ENCODE measurements around the gene NEXMIF.

Gene NEXMIF

DNA sequence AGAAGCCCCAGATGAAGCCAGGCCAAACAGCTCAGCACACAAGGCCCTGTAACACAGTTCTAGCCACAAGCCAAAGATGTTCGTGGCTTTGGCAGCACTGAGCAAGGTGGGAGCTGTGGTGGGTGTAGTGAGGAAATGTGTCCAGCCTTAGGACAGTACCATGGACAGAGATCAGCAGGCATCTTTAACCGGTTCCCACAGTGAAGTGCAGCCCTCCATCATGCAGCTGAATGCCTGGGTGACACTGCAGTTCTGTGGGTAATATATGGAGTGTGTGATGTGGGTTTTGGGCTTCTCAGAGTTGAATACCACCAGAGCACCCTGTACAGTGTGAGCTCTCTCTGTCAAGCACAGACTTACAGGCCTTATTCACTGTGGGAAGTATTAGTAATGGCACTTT lies 6.0 kb upstream of the NEXMIF start:
- peak; percentile 4 for DNase-seq (ENCODE audit: low spot score)
- Histone ChIP-seq H3K4me1 (ENCODE audit: control insufficient read depth in 2 of 2, insufficient read depth in 1 of 2, low read depth in 1 of 2, low read length in 2 of 2) (no peaks in the 10 kb centered on the region), H3K36me3 (replicated peaks in 1 of 2; ENCODE audit: control insufficient read depth in 2 of 2, insufficient read depth in 2 of 2, low read length in 2 of 2) (no peaks in the 10 kb centered on the region), H4K8ac (ENCODE audit: low read depth, low read length) (no peak overlapping the region), H2AFZ (ENCODE audit: low read length) (no peak overlapping the region), H4K91ac (ENCODE audit: low read depth, low read length, poor library complexity) (no peak overlapping the region), H2AK5ac (ENCODE audit: low read depth, low read length) (no peak overlapping the region), H3K9ac (ENCODE audit: low read depth, low read length, poor library complexity) (no peak overlapping the region), H3K79me1 (ENCODE audit: low read depth, low read length) (no peaks in the 10 kb centered on the region), H3K4me2 (ENCODE audit: insufficient read depth, low read length, poor library complexity, severe bottlenecking) (no peak overlapping the region), H3K4ac (ENCODE audit: low read length) (no peak overlapping the region), H3K9me3 (replicated peaks in 1 of 2; ENCODE audit: control insufficient read depth in 2 of 2, insufficient read depth in 1 of 2, low read depth in 1 of 2, low read length in 2 of 2) (no peaks in the 10 kb centered on the region), H3K14ac (ENCODE audit: low read length) (no peak overlapping the region), H3K27me3 (ENCODE audit: control insufficient read depth in 3 of 3, insufficient read depth in 3 of 3, low read depth in 1 of 3, low read length in 3 of 3) (peaks cover 0 to 11% (median 0%) of the 10 kb centered on the region in 3 experiments), H2BK120ac (ENCODE audit: low read depth, low read length) (no peak overlapping the region), H2BK5ac (ENCODE audit: low read length) (no peak overlapping the region), H3K18ac (ENCODE audit: low read length) (no peak overlapping the region), H3K4me3 (ENCODE audit: low read length in 2 of 2) (no peak overlapping the region), H3K27ac (replicated peaks; ENCODE audit: low read length) (no peak overlapping the region), H3K23ac (ENCODE audit: low read depth, low read length, poor library complexity) (no peak overlapping the region), H2BK15ac (ENCODE audit: low read length) (no peak overlapping the region), H2BK12ac (ENCODE audit: low read length) (no peak overlapping the region)
- WGBS, 2 donors (ENCODE audit: extremely low coverage in 2 of 2, insufficient read length in 2 of 2, insufficient replicate concordance in 1 of 2) = no CpG with 5 or more reads among the region's 2 CpGs

GRCh38 chrX:74924449-74925224 lies 615 bp downstream of the NEXMIF start:
- H3K4me2 ChIP-seq (ENCODE audit: insufficient read depth, low read length, poor library complexity, severe bottlenecking) = peak overlapping the region; percentile 69
- peak overlapping the region; percentile 81 for H3K9ac ChIP-seq (ENCODE audit: low read depth, low read length, poor library complexity)
- H2AFZ ChIP-seq (ENCODE audit: low read length) = peak overlapping the region; percentile 98
- peaks cover 0 to 27% (median 0%) of the 10 kb centered on the region in 3 experiments for H3K27me3 ChIP-seq (ENCODE audit: control insufficient read depth in 3 of 3, insufficient read depth in 3 of 3, low read depth in 1 of 3, low read length in 3 of 3)
- DNase-seq (ENCODE audit: low spot score) = peak; percentile 38
- no CpG with 5 or more reads among the region's 81 CpGs for WGBS, 2 donors (ENCODE audit: extremely low coverage in 2 of 2, insufficient read length in 2 of 2, insufficient replicate concordance in 1 of 2)
- no peak overlapping the region for H2AK5ac ChIP-seq (ENCODE audit: low read depth, low read length)
- no peaks in the 10 kb centered on the region for H3K36me3 ChIP-seq (replicated peaks in 1 of 2; ENCODE audit: control insufficient read depth in 2 of 2, insufficient read depth in 2 of 2, low read length in 2 of 2)
- no peaks in the 10 kb centered on the region for H3K4me1 ChIP-seq (ENCODE audit: control insufficient read depth in 2 of 2, insufficient read depth in 1 of 2, low read depth in 1 of 2, low read length in 2 of 2)
- no peak overlapping the region for H2BK120ac ChIP-seq (ENCODE audit: low read depth, low read length)
- H3K14ac ChIP-seq (ENCODE audit: low read length) = no peak overlapping the region
- no peak overlapping the region for H4K91ac ChIP-seq (ENCODE audit: low read depth, low read length, poor library complexity)
- H3K9me3 ChIP-seq (replicated peaks in 1 of 2; ENCODE audit: control insufficient read depth in 2 of 2, insufficient read depth in 1 of 2, low read depth in 1 of 2, low read length in 2 of 2) = no peaks in the 10 kb centered on the region
- H3K4me3 ChIP-seq (ENCODE audit: low read length in 2 of 2) = peak overlapping the region; percentile 40 to 83
- peak overlapping the region; percentile 64 for H3K18ac ChIP-seq (ENCODE audit: low read length)
- H3K23ac ChIP-seq (ENCODE audit: low read depth, low read length, poor library complexity) = no peak overlapping the region
- no peak overlapping the region for H3K27ac ChIP-seq (replicated peaks; ENCODE audit: low read length)
- no peak overlapping the region for H2BK12ac ChIP-seq (ENCODE audit: low read length)
- H2BK5ac ChIP-seq (ENCODE audit: low read length) = no peak overlapping the region
- H3K4ac ChIP-seq (ENCODE audit: low read length) = no peak overlapping the region
- no peak overlapping the region for H2BK15ac ChIP-seq (ENCODE audit: low read length)
- H4K8ac ChIP-seq (ENCODE audit: low read depth, low read length) = no peak overlapping the region
- no peaks in the 10 kb centered on the region for H3K79me1 ChIP-seq (ENCODE audit: low read depth, low read length)

DNA sequence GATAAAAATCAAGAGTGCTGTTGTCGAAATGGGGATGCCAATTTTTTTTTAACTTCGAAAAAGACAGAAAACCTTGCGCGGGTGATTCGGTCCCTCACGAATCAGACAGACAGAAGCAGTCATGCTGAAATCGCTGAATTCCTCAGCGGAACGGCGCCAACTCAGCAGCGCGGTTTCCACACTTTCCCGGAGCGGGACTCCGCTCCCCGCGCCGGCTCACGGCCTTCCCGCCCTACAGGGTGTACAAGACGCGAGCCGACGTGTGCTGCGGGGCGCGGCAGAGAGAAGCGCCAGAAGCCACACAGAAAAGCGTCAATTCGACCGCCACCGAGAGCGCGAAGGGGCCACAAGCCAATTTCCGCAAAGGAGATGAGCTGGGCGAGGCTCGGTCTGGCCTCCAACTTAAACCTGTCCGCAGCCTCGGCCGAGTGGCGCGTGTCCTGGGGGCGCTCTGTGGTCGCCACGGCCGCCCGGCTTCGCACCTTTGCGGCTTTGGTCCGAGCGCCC lies 1.3 kb downstream of the NEXMIF start:
- DNase-seq (ENCODE audit: low spot score) = peak; percentile 1
- Histone ChIP-seq H3K27ac (replicated peaks; ENCODE audit: low read length) (no peak overlapping the region), H3K36me3 (replicated peaks in 1 of 2; ENCODE audit: control insufficient read depth in 2 of 2, insufficient read depth in 2 of 2, low read length in 2 of 2) (no peaks in the 10 kb centered on the region)

GRCh38 chrX:74922922-74923543 lies 2.2 kb downstream of the NEXMIF start:
- Histone ChIP-seq H3K4ac (ENCODE audit: low read length) (no peak overlapping the region), H3K4me3 (ENCODE audit: low read length in 2 of 2) (no peak overlapping the region), H3K9ac (ENCODE audit: low read depth, low read length, poor library complexity) (no peak overlapping the region), H4K8ac (ENCODE audit: low read depth, low read length) (no peak overlapping the region), H3K9me3 (replicated peaks in 1 of 2; ENCODE audit: control insufficient read depth in 2 of 2, insufficient read depth in 1 of 2, low read depth in 1 of 2, low read length in 2 of 2) (no peaks in the 10 kb centered on the region), H3K4me1 (ENCODE audit: control insufficient read depth in 2 of 2, insufficient read depth in 1 of 2, low read depth in 1 of 2, low read length in 2 of 2) (no peaks in the 10 kb centered on the region), H2BK15ac (ENCODE audit: low read length) (no peak overlapping the region), H2AFZ (ENCODE audit: low read length) (no peak overlapping the region), H3K79me1 (ENCODE audit: low read depth, low read length) (no peaks in the 10 kb centered on the region), H2AK5ac (ENCODE audit: low read depth, low read length) (no peak overlapping the region), H2BK5ac (ENCODE audit: low read length) (no peak overlapping the region), H3K18ac (ENCODE audit: low read length) (no peak overlapping the region), H2BK12ac (ENCODE audit: low read length) (no peak overlapping the region), H4K91ac (ENCODE audit: low read depth, low read length, poor library complexity) (no peak overlapping the region), H3K14ac (ENCODE audit: low read length) (no peak overlapping the region), H3K27ac (replicated peaks; ENCODE audit: low read length) (no peak overlapping the region), H3K36me3 (replicated peaks in 1 of 2; ENCODE audit: control insufficient read depth in 2 of 2, insufficient read depth in 2 of 2, low read length in 2 of 2) (no peaks in the 10 kb centered on the region), H3K27me3 (ENCODE audit: control insufficient read depth in 3 of 3, insufficient read depth in 3 of 3, low read depth in 1 of 3, low read length in 3 of 3) (peaks cover 0 to 27% (median 0%) of the 10 kb centered on the region in 3 experiments), H2BK120ac (ENCODE audit: low read depth, low read length) (no peak overlapping the region), H3K23ac (ENCODE audit: low read depth, low read length, poor library complexity) (no peak overlapping the region), H3K4me2 (ENCODE audit: insufficient read depth, low read length, poor library complexity, severe bottlenecking) (no peak overlapping the region)
- no CpG with 5 or more reads among the region's 6 CpGs for whole genome bisulfite sequencing, 2 donors (ENCODE audit: extremely low coverage in 2 of 2, insufficient read length in 2 of 2, insufficient replicate concordance in 1 of 2)
- DNase-seq (ENCODE audit: low spot score) = no peak

More for the DNA sequence above, 1.3 kb downstream of the NEXMIF start:
- Histone ChIP-seq H2BK120ac (ENCODE audit: low read depth, low read length) (no peak overlapping the region), H4K91ac (ENCODE audit: low read depth, low read length, poor library complexity) (no peak overlapping the region), H2BK15ac (ENCODE audit: low read length) (no peak overlapping the region), H2AFZ (ENCODE audit: low read length) (peak overlapping the region; percentile 98), H3K27me3 (ENCODE audit: control insufficient read depth in 3 of 3, insufficient read depth in 3 of 3, low read depth in 1 of 3, low read length in 3 of 3) (peaks cover 0 to 27% (median 0%) of the 10 kb centered on the region in 3 experiments), H3K4ac (ENCODE audit: low read length) (no peak overlapping the region), H2BK5ac (ENCODE audit: low read length) (no peak overlapping the region), H3K9me3 (replicated peaks in 1 of 2; ENCODE audit: control insufficient read depth in 2 of 2, insufficient read depth in 1 of 2, low read depth in 1 of 2, low read length in 2 of 2) (no peaks in the 10 kb centered on the region), H3K4me3 (ENCODE audit: low read length in 2 of 2) (peak overlapping the region; percentile 40 to 83), H2BK12ac (ENCODE audit: low read length) (no peak overlapping the region), H3K79me1 (ENCODE audit: low read depth, low read length) (no peaks in the 10 kb centered on the region), H3K14ac (ENCODE audit: low read length) (no peak overlapping the region), H2AK5ac (ENCODE audit: low read depth, low read length) (no peak overlapping the region), H3K9ac (ENCODE audit: low read depth, low read length, poor library complexity) (no peak overlapping the region), H4K8ac (ENCODE audit: low read depth, low read length) (peak overlapping the region; percentile 3), H3K4me1 (ENCODE audit: control insufficient read depth in 2 of 2, insufficient read depth in 1 of 2, low read depth in 1 of 2, low read length in 2 of 2) (no peaks in the 10 kb centered on the region), H3K4me2 (ENCODE audit: insufficient read depth, low read length, poor library complexity, severe bottlenecking) (peak overlapping the region; percentile 69), H3K18ac (ENCODE audit: low read length) (peak overlapping the region; percentile 8), H3K23ac (ENCODE audit: low read depth, low read length, poor library complexity) (no peak overlapping the region)
- no CpG with 5 or more reads among the region's 51 CpGs for WGBS, 2 donors (ENCODE audit: extremely low coverage in 2 of 2, insufficient read length in 2 of 2, insufficient replicate concordance in 1 of 2)
